GM12878 (cell line): Measurements from ENCODE around the gene RAB15. TPM values are rescaled to one million over a fixed set of nuclear protein-coding genes. Genes with fewer than 3 reads are reported as not detected.

Experiments used
- ATAC-seq: fragments of 200-7000 bp; cut with Tn5 transposase; 3 replicates; pipeline ENCODE4 v1.9.1; 2020; ENCODE audit warnings: mild to moderate bottlenecking, moderate library complexity
- BruUV-seq: library from RNA; stranded (reverse); fragments of 400-500 nt; replicated peaks from 2 replicates; lab custom pipeline; 2021; lab: Mats Ljungman, UMichigan
- CTCF ChIA-PET: fragments of 300-600 bp; sonication (Branson Sonifier 250); formaldehyde crosslinking; extraction: SDS; loops from one replicate; lab custom pipeline; 2021; ENCODE audit warnings: inconsistent platforms; lab: Yijun Ruan, JAX
- POLR2A ChIA-PET: fragments of 350-600 bp; formaldehyde crosslinking; extraction: SDS; loops from one replicate; lab custom pipeline; 2021; ENCODE audit warnings: inconsistent platforms; lab: Charles Lee
- RAD21 ChIA-PET: fragments of 300-600 bp; sonication (Branson Sonifier 250); formaldehyde crosslinking; loops from one replicate; lab custom pipeline; 2023; ENCODE audit warnings: antibody characterized with exemption; ENCODE audit not compliant: unreplicated experiment; lab: Charles Lee
- SMC1A ChIA-PET: fragments of 300-600 bp; sonication (Branson Sonifier 250); formaldehyde crosslinking; loops from one replicate; lab custom pipeline; 2023; ENCODE audit not compliant: unreplicated experiment, uncharacterized antibody; lab: Charles Lee
- DNase-seq: peaks from one replicate; pipeline ENCODE4 v3.0.0-alpha.2; 2011; ENCODE audit warnings: low read depth, low spot score
- FAIRE-seq: peaks from 3 replicates; lab custom pipeline; 2011; peaks lifted over from hg19 to GRCh38; lab: Jason Lieb, UNC
- H2AFZ ChIP-seq: 2 replicates; pipeline ENCODE4 v1.6.0; 2011; ENCODE audit warnings: low read depth, low read length, control low read depth; ENCODE audit not compliant: control insufficient read depth
- H3K27ac ChIP-seq: 2 replicates; pipeline ENCODE4 v1.5.1; 2011; ENCODE audit warnings: control low read depth; ENCODE audit not compliant: control insufficient read depth, insufficient read depth
- H3K27me3 ChIP-seq, 2 experiments: replicated peaks in 1 of 2; 2 replicates each; pipeline versions ENCODE4 v1.6.0 to v1.6.1; 2011; ENCODE audit warnings: low read length in 1 of 2; ENCODE audit not compliant: control insufficient read depth in 2 of 2, insufficient read depth in 2 of 2
- H3K36me3 ChIP-seq, 2 experiments: 2 replicates each; pipeline ENCODE4 v1.5.1; 2011; ENCODE audit warnings: low read length in 1 of 2; ENCODE audit not compliant: control insufficient read depth in 2 of 2, insufficient read depth in 2 of 2
- H3K4me1 ChIP-seq: 2 replicates; pipeline ENCODE4 v1.6.1; 2011; ENCODE audit warnings: mild to moderate bottlenecking, low read length, moderate library complexity, mixed read lengths; ENCODE audit not compliant: control insufficient read depth, insufficient read depth
- H3K4me2 ChIP-seq: 2 replicates; pipeline ENCODE4 v1.6.0; 2011; ENCODE audit warnings: control low read depth; ENCODE audit not compliant: control insufficient read depth, insufficient read depth
- H3K4me3 ChIP-seq: fragments of 200-600 bp; sonication (generic); 2 replicates; pipeline ENCODE4 v1.5.1; 2016
- H3K79me2 ChIP-seq: 2 replicates; pipeline ENCODE4 v1.6.0; 2011; ENCODE audit warnings: low read length; ENCODE audit not compliant: control insufficient read depth, insufficient read depth
- H3K9ac ChIP-seq: 2 replicates; pipeline ENCODE4 v1.8.0; 2011; ENCODE audit warnings: low read length, control low read depth, mixed read lengths; ENCODE audit not compliant: control insufficient read depth, insufficient read depth
- H3K9me3 ChIP-seq: replicated peaks from 3 replicates; pipeline ENCODE4 v1.5.1; 2011; ENCODE audit warnings: mild to moderate bottlenecking, low read length; ENCODE audit not compliant: control insufficient read depth, insufficient read depth
- H4K20me1 ChIP-seq: 2 replicates; pipeline ENCODE4 v1.6.0; 2011; ENCODE audit not compliant: control insufficient read depth, insufficient read depth
- BACH1 ChIP-seq: fragments of 450-650 bp; IDR thresholded peaks from 2 replicates; pipeline ENCODE4 v1.6.1; 2017; ENCODE audit warnings: mild to moderate bottlenecking, borderline replicate concordance
- BCL3 ChIP-seq: IDR thresholded peaks from 2 replicates; pipeline ENCODE4 v1.6.1; 2011; ENCODE audit warnings: borderline replicate concordance, low read depth, mild to moderate bottlenecking, moderate library complexity, low read length; ENCODE audit not compliant: insufficient read depth, poor library complexity, severe bottlenecking
- DPF2 ChIP-seq: fragments of 450-650 bp; IDR thresholded peaks from 2 replicates; pipeline ENCODE4 v1.6.1; 2017; ENCODE audit warnings: mild to moderate bottlenecking
- KDM1A ChIP-seq: fragments of 200-600 bp; sonication (generic); IDR thresholded peaks from 2 replicates; pipeline ENCODE4 v1.6.1; 2016; ENCODE audit warnings: borderline replicate concordance
- MAX ChIP-seq: IDR thresholded peaks from 2 replicates; pipeline ENCODE4 v1.6.1; 2012; ENCODE audit warnings: low read depth, low read length, improper control_type of control experiment
- NFYA ChIP-seq: IDR thresholded peaks from 2 replicates; pipeline ENCODE4 v1.6.1; 2011; ENCODE audit warnings: low read depth, mild to moderate bottlenecking, low read length, improper control_type of control experiment, borderline replicate concordance
- RAD51 ChIP-seq: fragments of 450-650 bp; IDR thresholded peaks from 2 replicates; pipeline ENCODE4 v1.6.1; 2016; ENCODE audit warnings: moderate library complexity, mild to moderate bottlenecking, inconsistent platforms
- RELA ChIP-seq: fragments of 450-650 bp; IDR thresholded peaks from 2 replicates; pipeline ENCODE4 v1.8.0; 2014; ENCODE audit warnings: borderline replicate concordance; ENCODE audit not compliant: partially characterized antibody
- SMAD5 ChIP-seq: IDR thresholded peaks from 2 replicates; pipeline ENCODE4 v1.6.1; 2016; ENCODE audit warnings: antibody characterized with exemption, low read depth
- SP1 ChIP-seq: IDR thresholded peaks from one replicate; pipeline ENCODE4 v1.6.1; 2011; ENCODE audit warnings: low read depth, low read length
- ZNF24 ChIP-seq: fragments of 450-650 bp; IDR thresholded peaks from 2 replicates; pipeline ENCODE4 v1.6.1; 2017; ENCODE audit warnings: antibody characterized with exemption, mild to moderate bottlenecking
- WGBS: methylation state at CpG from one replicate; pipeline ENCODE4 v1.1.6; 2016; ENCODE audit warnings: low lambda C conversion rate; ENCODE audit not compliant: insufficient replicate concordance, insufficient coverage; ENCODE audit errors: missing lambda C conversion rate; 5-methylcytosine and 5-hydroxymethylcytosine counted together
- in situ Hi-C: fragments of 300-500 bp; cut with MboI; formaldehyde crosslinking; loops from 9 replicates; pipeline ENCODE4 v1.14.3; 2018; ENCODE audit warnings: mixed read lengths
- intact Hi-C: fragments of 100-400 bp; cut with micrococcal nuclease; formaldehyde crosslinking; loops from one replicate; pipeline ENCODE4 v1.14.2; 2022; ENCODE audit not compliant: unreplicated experiment
- polyA plus RNA-seq, 11 experiments: library from polyadenylated mRNA; depleted of rRNA in 4 of 11; unstranded in 6 of 11; stranded (reverse) in 5 of 11; fragments of >200 nt; fragmentation: Nextera tagmentation in 4 of 11; fragmentation: Illumina TruSeq in 1 of 11; extraction: Ambion mirVana in 4 of 11; extraction: Trizol in 1 of 11; gene quantifications; 1 replicate in 1 of 11; 2 replicates in 10 of 11; pipeline versions ENCODE4 v1.2.1 to v1.2.3, GENCODE V29; 2011 to 2016; ENCODE audit warnings: inconsistent platforms in 2 of 11, missing spikeins in 2 of 11, low read depth in 1 of 11
- total RNA-seq, 4 experiments: library from RNA; depleted of rRNA in 3 of 4; stranded (reverse); fragments of >200 nt in 3 of 4; fragmentation: Illumina TruSeq in 1 of 4; extraction: Trizol in 1 of 4; gene quantifications; 2 replicates each; pipeline versions ENCODE4 v1.2.1 to v1.2.3, GENCODE V29; 2013 to 2021

RAB15 gene
- total and polyA plus RNA-seq, 10 of the 15 experiments (the other 5 are each of a cell fraction or from before 2014, with no cell fraction given) = 0.32 to 3.9 (median 2.1) TPM

- H2AFZ ChIP-seq = no peak overlapping the region
- WGBS = 40% methylated on average over 1 of the region's 1 CpG
- H3K36me3 ChIP-seq = peaks cover 1 to 24% of the 10 kb centered on the region in 2 experiments
- in situ Hi-C loops = no loop called here
- ChIA-PET CTCF (no interaction called here), SMC1A (no interaction called here), RAD21 (no interaction called here), POLR2A (no interaction called here)
- H3K9me3 ChIP-seq = no peaks in the 10 kb centered on the region
- H3K27ac ChIP-seq = no peak overlapping the region
- no peak overlapping the region for H3K4me2 ChIP-seq
- H3K79me2 ChIP-seq = no peaks in the 10 kb centered on the region; the same call in 1 of the 2 replicates
- BruUV-seq = no TSS peak
- intact Hi-C loops = no loop called here
- DNase-seq (no peak), FAIRE-seq (no peak), ATAC-seq (no peak)
- no peaks in the 10 kb centered on the region; the same call in 1 of the 2 replicates for H3K4me1 ChIP-seq
- H4K20me1 ChIP-seq = no peaks in the 10 kb centered on the region
- H3K4me3 ChIP-seq = no peak overlapping the region
- no peak for TF ChIP-seq KDM1A
- TF ChIP-seq ZNF24 = no peak
- H3K27me3 ChIP-seq = no peaks in the 10 kb centered on the region
- no peak overlapping the region for H3K9ac ChIP-seq
These were observed 37.7 kb downstream of the RAB15 start for GRCh38 chr14:64934338-64934929.

- Histone ChIP-seq H4K20me1 (no peaks in the 10 kb centered on the region), H3K9me3 (no peaks in the 10 kb centered on the region), H3K79me2 (no peaks in the 10 kb centered on the region; the same call in 1 of the 2 replicates), H3K4me3 (no peak overlapping the region), H2AFZ (no peak overlapping the region), H3K9ac (no peak overlapping the region), H3K27me3 (no peaks in the 10 kb centered on the region), H3K36me3 (peaks cover 1 to 24% of the 10 kb centered on the region in 2 experiments), H3K4me2 (no peak overlapping the region), H3K27ac (no peak overlapping the region), H3K4me1 (peaks cover 17% of the 10 kb centered on the region)
- ChIA-PET RAD21 (no interaction called here), CTCF (interaction anchor here (0.6 to 1.3 kb wide), 4 partner anchors 8 to 219 kb away, joined by 3 to 4 read pairs (median 4); no protein-coding TSS in a partner anchor), POLR2A (no interaction called here), SMC1A (interaction anchor here (0.5 to 1.2 kb wide), 2 partner anchors 9 to 13 kb away, joined by 3 read pairs; no protein-coding TSS in a partner anchor)
- no peak for TF ChIP-seq SMAD5
- no peak for TF ChIP-seq SP1
- TF ChIP-seq BCL3 = no peak
- TF ChIP-seq RELA = no peak
- TF ChIP-seq NFYA = no peak
- TF ChIP-seq RAD51 = no peak
- no peak for TF ChIP-seq KDM1A
- no peak for TF ChIP-seq DPF2
- no peak for TF ChIP-seq MAX
- TF ChIP-seq BACH1 = no peak
- BruUV-seq = no TSS peak
- ATAC-seq = no peak
- intact Hi-C loops (no loop called here), in situ Hi-C loops (no loop called here)
- FAIRE-seq = no peak
- no peak for DNase-seq
These were observed 39.9 kb downstream of the RAB15 start for GRCh38 chr14:64932231-64932630.
